ENCODE data around the gene MRAS.
A peak's percentile ranks its signal among the peaks of the same experiment; 100 is the strongest.

The MRAS gene

GRCh38 chr3:138381413-138381901 is 33.1 kb downstream of the MRAS start:
- no peak for TF ChIP-seq POLR2A (IDR thresholded peaks at IDR 0.05; ENCODE audit: low read depth, low read length)
- FAIRE-seq: no peak

GRCh38 chr3:138381950-138382715 is 33.8 kb downstream of the MRAS start:
- DNase-seq (ENCODE audit: insufficient read length, low spot score) (no peak), FAIRE-seq (no peak)
- TF ChIP-seq POLR2A (IDR thresholded peaks at IDR 0.05; ENCODE audit: low read depth, low read length): no peak

More at GRCh38 chr3:138381413-138381901, 33.1 kb downstream of the MRAS start:
- DNase-seq (ENCODE audit: insufficient read length, low spot score): no peak

- DNase-seq (ENCODE audit: insufficient read length, low spot score): no peak
- no peak for FAIRE-seq
- TF ChIP-seq POLR2A (IDR thresholded peaks at IDR 0.05; ENCODE audit: low read depth, low read length): no peak
Measured at GRCh38 chr3:138383715-138384465, 35.5 kb downstream of the MRAS start.

GRCh38 chr3:138384531-138384930 is 36.2 kb downstream of the MRAS start:
- DNase-seq (ENCODE audit: insufficient read length, low spot score) (no peak), FAIRE-seq (no peak)
- no peak for TF ChIP-seq POLR2A (IDR thresholded peaks at IDR 0.05; ENCODE audit: low read depth, low read length)

- FAIRE-seq (no peak), DNase-seq (ENCODE audit: insufficient read length, low spot score) (no peak)
- TF ChIP-seq POLR2A (IDR thresholded peaks at IDR 0.05; ENCODE audit: low read depth, low read length): no peak
Measured at GRCh38 chr3:138384976-138385375, 36.6 kb downstream of the MRAS start.

- no peak for TF ChIP-seq POLR2A (IDR thresholded peaks at IDR 0.05; ENCODE audit: low read depth, low read length)
- no peak for FAIRE-seq
- DNase-seq (ENCODE audit: insufficient read length, low spot score): no peak
Measured at GRCh38 chr3:138389144-138389601, 40.8 kb downstream of the MRAS start.

GRCh38 chr3:138389841-138390581 is 41.6 kb downstream of the MRAS start:
- no peak for TF ChIP-seq POLR2A (IDR thresholded peaks at IDR 0.05; ENCODE audit: low read depth, low read length)
- peak; percentile 75 for FAIRE-seq
- DNase-seq (ENCODE audit: insufficient read length, low spot score): peak; percentile 86

- FAIRE-seq (no peak), DNase-seq (ENCODE audit: insufficient read length, low spot score) (no peak)
- no peak for TF ChIP-seq POLR2A (IDR thresholded peaks at IDR 0.05; ENCODE audit: low read depth, low read length)
Measured at GRCh38 chr3:138390582-138390932, 42.2 kb downstream of the MRAS start.

GRCh38 chr3:138394156-138394555 is 45.8 kb downstream of the MRAS start:
- DNase-seq (ENCODE audit: insufficient read length, low spot score) (no peak), FAIRE-seq (no peak)
- TF ChIP-seq POLR2A (IDR thresholded peaks at IDR 0.05; ENCODE audit: low read depth, low read length): no peak

GRCh38 chr3:138394686-138395085 is 46.3 kb downstream of the MRAS start:
- DNase-seq (ENCODE audit: insufficient read length, low spot score) (no peak), FAIRE-seq (no peak)
- no peak for TF ChIP-seq POLR2A (IDR thresholded peaks at IDR 0.05; ENCODE audit: low read depth, low read length)

- no peak for TF ChIP-seq POLR2A (IDR thresholded peaks at IDR 0.05; ENCODE audit: low read depth, low read length)
- FAIRE-seq: no peak
- no peak for DNase-seq (ENCODE audit: insufficient read length, low spot score)
Measured at GRCh38 chr3:138395865-138396751, 47.7 kb downstream of the MRAS start.

- FAIRE-seq (no peak), DNase-seq (ENCODE audit: insufficient read length, low spot score) (no peak)
- TF ChIP-seq POLR2A (IDR thresholded peaks at IDR 0.05; ENCODE audit: low read depth, low read length): no peak
Measured at GRCh38 chr3:138396752-138397410, 48.5 kb downstream of the MRAS start.

- DNase-seq (ENCODE audit: insufficient read length, low spot score) (no peak), FAIRE-seq (no peak)
- no peak for TF ChIP-seq POLR2A (IDR thresholded peaks at IDR 0.05; ENCODE audit: low read depth, low read length)
Measured at GRCh38 chr3:138397983-138398382, 49.6 kb downstream of the MRAS start.
